Coronary artery (tissue), 2 donors: Measurements from ENCODE around the gene ISYNA1.

Experiments
- DNase-seq: peaks from one replicate; pipeline ENCODE4 v3.0.0-alpha.2; 2017; ENCODE audit warnings: low spot score
- H3K27ac ChIP-seq, 2 donors: fragments of 200-600 bp; sonication (generic); one replicate each; pipeline ENCODE4 v1.5.1; 2016 to 2019
- H3K4me3 ChIP-seq: fragments of 200-600 bp; sonication (generic); 2 replicates; pipeline ENCODE4 v1.5.1; 2016; ENCODE audit warnings: mild to moderate bottlenecking, moderate library complexity
- TF ChIP-seq, protein P1 (sequence below): fragments of 200-600 bp; sonication (generic); IDR thresholded peaks from one replicate; pipeline ENCODE4 v1.5.1; 2019; ENCODE audit warnings: antibody characterized with exemption

ISYNA1 gene

DNA sequence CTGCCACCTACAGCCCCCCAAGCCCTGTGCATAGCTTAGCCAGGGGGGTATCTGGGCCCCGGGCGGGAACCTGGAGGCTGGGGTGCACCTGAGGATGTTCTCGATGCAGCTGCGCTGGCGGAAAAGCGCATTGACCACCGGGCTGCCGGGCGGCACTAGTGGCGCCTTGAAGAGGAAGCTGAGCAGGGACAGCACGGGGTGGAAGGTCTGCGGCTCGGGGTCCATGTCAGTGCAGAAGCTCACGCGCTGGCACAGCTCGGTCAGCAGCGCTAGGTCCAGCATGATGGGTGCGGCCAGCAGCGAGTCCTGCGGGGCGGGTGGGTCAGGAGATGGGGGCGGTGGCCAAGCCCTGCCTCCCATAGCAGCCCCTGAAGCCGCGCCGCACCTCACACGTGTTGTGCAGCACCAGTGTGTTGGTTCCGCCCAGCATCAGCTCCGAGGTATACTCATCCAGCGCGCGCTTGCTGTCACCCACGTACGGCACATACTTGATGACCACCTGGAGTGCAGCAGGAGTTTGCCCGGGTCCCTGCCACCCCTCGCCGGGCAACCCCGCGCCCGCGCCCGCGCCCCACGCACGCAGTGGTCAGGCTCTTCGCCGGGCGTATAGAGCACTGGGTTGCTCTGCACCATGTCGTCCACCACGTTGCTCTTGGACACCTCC, 2.6 kb downstream of the ISYNA1 start:
- TF ChIP-seq, protein P1, sequence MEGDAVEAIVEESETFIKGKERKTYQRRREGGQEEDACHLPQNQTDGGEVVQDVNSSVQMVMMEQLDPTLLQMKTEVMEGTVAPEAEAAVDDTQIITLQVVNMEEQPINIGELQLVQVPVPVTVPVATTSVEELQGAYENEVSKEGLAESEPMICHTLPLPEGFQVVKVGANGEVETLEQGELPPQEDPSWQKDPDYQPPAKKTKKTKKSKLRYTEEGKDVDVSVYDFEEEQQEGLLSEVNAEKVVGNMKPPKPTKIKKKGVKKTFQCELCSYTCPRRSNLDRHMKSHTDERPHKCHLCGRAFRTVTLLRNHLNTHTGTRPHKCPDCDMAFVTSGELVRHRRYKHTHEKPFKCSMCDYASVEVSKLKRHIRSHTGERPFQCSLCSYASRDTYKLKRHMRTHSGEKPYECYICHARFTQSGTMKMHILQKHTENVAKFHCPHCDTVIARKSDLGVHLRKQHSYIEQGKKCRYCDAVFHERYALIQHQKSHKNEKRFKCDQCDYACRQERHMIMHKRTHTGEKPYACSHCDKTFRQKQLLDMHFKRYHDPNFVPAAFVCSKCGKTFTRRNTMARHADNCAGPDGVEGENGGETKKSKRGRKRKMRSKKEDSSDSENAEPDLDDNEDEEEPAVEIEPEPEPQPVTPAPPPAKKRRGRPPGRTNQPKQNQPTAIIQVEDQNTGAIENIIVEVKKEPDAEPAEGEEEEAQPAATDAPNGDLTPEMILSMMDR, result no peak
- no peak overlapping the region for H3K27ac ChIP-seq
- no peak overlapping the region for H3K4me3 ChIP-seq
- DNase-seq, result no peak

DNA sequence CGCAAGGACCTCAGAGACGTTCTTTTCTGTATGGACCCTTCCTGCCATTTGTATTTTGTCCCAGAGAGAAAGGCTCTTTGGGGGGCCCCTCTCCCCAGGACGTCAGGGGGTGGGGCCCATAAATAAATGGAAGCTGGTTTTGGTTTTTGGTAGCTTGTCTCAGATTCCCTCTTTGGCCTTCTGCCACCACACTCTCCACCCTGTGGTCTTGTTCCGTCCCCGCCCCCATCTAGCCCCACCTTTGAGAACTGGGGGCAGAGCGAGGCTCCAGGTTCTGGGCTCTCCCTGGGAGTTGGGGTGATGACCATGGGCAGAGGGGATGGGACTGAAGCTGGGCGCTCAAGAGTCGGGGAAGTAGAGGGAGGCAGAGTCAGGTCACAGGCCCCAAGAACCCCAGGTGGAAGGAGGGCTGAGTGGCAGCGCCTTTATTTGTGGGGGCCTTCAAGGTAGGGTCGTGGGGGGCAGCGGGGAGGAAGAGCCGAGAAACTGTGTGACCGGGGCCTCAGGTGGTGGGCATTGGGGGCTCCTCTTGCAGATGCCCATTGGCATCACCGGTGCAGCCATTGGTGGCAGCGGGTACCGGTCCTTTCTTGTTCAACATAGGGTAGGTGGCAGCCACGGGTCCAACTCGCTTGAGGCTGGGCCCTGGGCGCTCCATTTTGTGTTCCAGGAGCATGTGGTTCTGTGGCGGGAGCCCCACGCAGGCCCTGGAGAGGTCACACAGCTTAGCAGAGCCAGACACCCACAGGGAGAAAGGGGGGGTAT, 3.3 kb downstream of the ISYNA1 start:
- Histone ChIP-seq H3K4me3 (peak overlapping the region; percentile 66), H3K27ac (peak overlapping the region; percentile 43 to 68)
- TF ChIP-seq, protein P1, result no peak
- DNase-seq, result no peak

DNA sequence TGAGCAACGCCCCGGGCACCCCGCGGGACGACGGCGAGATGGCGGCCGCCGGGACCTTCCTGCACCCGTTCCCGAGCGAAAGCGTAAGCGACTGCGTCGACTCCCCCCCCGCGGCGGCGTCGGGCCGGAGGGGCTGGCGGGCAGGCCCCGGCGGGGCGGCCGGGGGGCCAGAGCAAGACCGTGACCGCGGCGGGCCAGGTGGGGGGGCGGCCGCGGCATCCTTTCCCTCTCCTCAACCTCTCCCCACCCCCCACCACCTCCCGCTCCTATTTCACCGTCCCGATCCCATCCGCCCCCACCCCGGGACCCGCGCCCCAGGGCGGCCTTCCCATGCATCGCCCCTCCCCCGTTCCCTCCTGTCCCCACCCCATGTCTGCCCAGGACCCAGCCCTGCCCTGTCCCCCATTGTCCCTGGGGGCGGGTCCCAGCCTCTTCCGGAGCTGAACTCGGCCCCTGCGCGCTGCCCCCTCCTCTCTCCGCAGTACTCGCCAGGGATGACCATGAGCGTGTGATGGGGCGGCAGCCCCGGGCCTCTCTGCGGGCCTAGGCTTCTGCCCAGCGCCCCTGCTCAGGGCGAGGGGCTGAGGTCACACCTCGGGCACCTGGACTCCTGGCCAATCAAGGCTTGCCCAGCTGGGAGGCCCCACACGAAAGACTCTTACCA, 4.1 kb downstream of the ISYNA1 start:
- no peak for DNase-seq
- Histone ChIP-seq H3K27ac (peak overlapping the region; percentile 43 to 68), H3K4me3 (peak overlapping the region; percentile 66)
- TF ChIP-seq, protein P1, result no peak

DNA sequence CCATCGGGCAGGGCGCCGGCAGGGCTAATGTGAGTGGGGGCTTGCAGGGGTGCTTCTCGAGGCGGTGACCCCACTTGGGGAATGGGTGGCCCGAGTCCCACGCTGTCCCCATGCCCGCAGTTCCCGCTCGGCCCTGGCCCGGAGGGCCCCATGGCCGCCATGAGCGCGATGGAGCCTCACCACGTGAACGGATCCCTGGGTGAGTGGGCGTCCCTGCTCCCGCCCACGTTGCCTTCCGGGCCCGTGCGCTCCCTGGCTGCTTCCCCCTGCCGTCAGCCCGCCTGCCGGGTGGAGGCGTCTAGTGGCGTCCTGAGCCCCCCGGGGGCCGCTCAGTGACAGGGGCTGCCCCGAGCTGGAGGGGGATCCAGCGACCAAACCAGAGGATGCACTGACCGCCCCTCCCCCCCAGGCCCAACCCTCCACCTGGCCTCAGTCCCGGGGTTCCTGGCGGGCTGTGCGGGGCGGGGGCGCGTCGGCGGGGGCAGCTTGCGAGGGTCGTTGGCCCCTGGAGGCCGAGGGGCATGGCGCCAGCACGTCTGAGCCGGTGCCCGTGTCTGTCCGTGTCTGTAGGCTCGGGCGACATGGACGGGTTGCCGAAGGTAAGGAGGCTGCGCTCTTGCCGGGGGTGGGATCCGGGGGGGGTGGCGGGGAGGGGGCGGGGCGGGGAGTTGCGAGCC, 4.8 kb downstream of the ISYNA1 start:
- TF ChIP-seq, protein P1, result no peak
- Histone ChIP-seq H3K27ac (peak overlapping the region; percentile 43 to 68), H3K4me3 (peak overlapping the region; percentile 66)
- DNase-seq, result no peak

DNA sequence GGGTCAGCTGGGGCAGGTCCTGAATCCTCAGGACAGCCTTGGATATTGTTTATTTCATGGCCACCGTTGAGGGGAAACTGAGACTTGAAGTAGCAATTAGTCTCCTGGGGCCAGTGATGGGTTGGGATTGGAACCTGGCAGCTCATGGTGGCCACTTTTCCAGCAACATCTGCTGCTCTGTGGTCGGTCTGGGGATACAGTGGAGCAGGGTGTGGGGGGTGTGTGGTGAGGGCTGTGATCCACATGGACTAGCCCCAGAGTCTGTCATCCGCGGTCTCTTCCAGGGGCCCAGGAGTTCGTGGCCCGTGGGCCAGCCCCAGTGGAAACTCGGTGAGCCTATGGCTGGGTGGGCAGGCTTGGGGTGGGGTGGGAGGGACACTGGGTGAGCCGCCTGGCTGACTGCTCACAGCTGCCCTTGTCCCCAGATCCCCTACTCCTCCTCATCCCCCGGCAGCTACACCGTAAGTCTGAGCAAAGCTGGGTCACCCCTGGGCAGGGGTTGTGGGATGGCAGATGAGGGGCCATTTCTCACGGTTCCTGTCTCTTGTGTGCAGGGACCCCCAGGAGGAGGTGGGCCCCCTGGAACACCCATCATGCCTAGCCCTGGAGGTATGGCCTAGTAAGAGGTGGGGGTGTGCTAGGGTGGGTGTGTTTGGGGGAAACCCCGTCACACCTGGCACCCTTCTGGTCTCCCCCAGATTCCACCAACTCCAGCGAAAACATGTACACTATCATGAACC, 5.5 kb downstream of the ISYNA1 start:
- peak overlapping the region; percentile 66 for H3K4me3 ChIP-seq

More for the DNA sequence above, 5.5 kb downstream of the ISYNA1 start:
- TF ChIP-seq, protein P1, result no peak
- H3K27ac ChIP-seq, result peak overlapping the region in 1 of 2 donors; percentile 68
- DNase-seq, result no peak
